NB4 (cell line): ENCODE measurements around the gene ENAH.

Experiments used
- POLR2A ChIP-seq: IDR thresholded peaks from 2 replicates; pipeline ENCODE4 v1.6.1; 2011; ENCODE audit warnings: mild to moderate bottlenecking; ENCODE audit not compliant: insufficient read length; ENCODE audit errors: extremely low read depth
- TF ChIP-seq, protein P1 (sequence below): IDR thresholded peaks from one replicate; pipeline ENCODE4 v1.5.1; 2012; ENCODE audit warnings: low read depth, low read length
- TF ChIP-seq, protein P2 (sequence below): IDR thresholded peaks from 2 replicates; pipeline ENCODE4 v1.6.1; 2011; ENCODE audit warnings: low read depth, low read length

DNA sequence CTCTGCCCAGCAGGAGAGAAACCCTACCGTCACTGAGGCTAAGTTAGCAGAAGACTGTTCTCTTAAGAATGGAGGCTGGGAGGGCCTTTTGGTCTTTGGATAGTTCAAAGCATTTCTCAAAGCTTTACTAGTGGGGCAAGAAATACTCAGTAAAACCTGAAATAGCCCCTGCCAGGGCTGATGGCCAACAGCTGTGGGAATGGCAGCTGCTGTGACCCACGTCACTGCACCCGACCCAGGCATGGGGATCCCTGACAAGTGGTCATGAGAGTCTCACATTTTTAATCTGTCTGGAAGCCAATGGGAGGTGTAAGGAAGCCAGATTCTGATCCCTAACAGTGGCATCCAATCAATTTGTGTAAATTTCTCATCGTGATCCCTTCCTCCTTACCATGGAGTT, 44.5 kb upstream of the ENAH start:
- TF ChIP-seq, protein P1, sequence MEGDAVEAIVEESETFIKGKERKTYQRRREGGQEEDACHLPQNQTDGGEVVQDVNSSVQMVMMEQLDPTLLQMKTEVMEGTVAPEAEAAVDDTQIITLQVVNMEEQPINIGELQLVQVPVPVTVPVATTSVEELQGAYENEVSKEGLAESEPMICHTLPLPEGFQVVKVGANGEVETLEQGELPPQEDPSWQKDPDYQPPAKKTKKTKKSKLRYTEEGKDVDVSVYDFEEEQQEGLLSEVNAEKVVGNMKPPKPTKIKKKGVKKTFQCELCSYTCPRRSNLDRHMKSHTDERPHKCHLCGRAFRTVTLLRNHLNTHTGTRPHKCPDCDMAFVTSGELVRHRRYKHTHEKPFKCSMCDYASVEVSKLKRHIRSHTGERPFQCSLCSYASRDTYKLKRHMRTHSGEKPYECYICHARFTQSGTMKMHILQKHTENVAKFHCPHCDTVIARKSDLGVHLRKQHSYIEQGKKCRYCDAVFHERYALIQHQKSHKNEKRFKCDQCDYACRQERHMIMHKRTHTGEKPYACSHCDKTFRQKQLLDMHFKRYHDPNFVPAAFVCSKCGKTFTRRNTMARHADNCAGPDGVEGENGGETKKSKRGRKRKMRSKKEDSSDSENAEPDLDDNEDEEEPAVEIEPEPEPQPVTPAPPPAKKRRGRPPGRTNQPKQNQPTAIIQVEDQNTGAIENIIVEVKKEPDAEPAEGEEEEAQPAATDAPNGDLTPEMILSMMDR, result no peak
- TF ChIP-seq POLR2A, result no peak
- TF ChIP-seq, protein P2, sequence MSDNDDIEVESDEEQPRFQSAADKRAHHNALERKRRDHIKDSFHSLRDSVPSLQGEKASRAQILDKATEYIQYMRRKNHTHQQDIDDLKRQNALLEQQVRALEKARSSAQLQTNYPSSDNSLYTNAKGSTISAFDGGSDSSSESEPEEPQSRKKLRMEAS, result no peak
